Naive thymus-derived CD4-positive, alpha-beta T cell (primary cell): Measurements from ENCODE around the gene AP2M1. TPM values are rescaled to one million over a fixed set of nuclear protein-coding genes. Genes with fewer than 3 reads are reported as not detected.
A peak's percentile ranks its signal among the peaks of the same experiment; 100 is the strongest.
"Not testable (repeated sequence)": the region's sequence is repeated elsewhere in the genome, so short reads cannot be mapped to it uniquely, and the experiment has no call there.

Experiments used
- ATAC-seq: fragments of 150-1000 bp; cut with Tn5 transposase; 2 replicates; pipeline ENCODE4 v1.10.0; 2021; ENCODE audit warnings: mild to moderate bottlenecking, moderate library complexity
- CTCF ChIA-PET: fragments of 350-600 bp; sonication (Branson Sonifier 250); formaldehyde crosslinking; loops from one replicate; lab custom pipeline; 2021; ENCODE audit warnings: antibody characterized with exemption; lab: Charles Lee
- POLR2A ChIA-PET: fragments of 350-600 bp; sonication (Branson Sonifier 250); formaldehyde crosslinking; loops from one replicate; lab custom pipeline; 2021; ENCODE audit warnings: antibody characterized with exemption, inconsistent platforms; lab: Charles Lee
- DNase-seq, 9 donors: peaks; one replicate each; pipeline versions ENCODE4 v3.0.0 to v3.0.0-alpha.2; 2020 to 2022; ENCODE audit warnings: mixed read lengths in 1 of 9
- H3K27ac ChIP-seq: one replicate; pipeline ENCODE4 v1.7.0; 2013; ENCODE audit warnings: mild to moderate bottlenecking, low read depth, low read length, moderate library complexity
- H3K27me3 ChIP-seq, 2 donors: one replicate each; pipeline ENCODE4 v1.7.0; 2013; ENCODE audit warnings: low read length in 2 of 2, mild to moderate bottlenecking in 2 of 2, moderate library complexity in 2 of 2; ENCODE audit not compliant: control insufficient read depth in 2 of 2, insufficient read depth in 2 of 2
- H3K36me3 ChIP-seq, 3 experiments: 1 replicate in 2 of 3; 2 replicates in 1 of 3; pipeline ENCODE4 v1.7.0; 2013; ENCODE audit warnings: low read length in 3 of 3, mild to moderate bottlenecking in 3 of 3, moderate library complexity in 1 of 3; ENCODE audit not compliant: insufficient read depth in 3 of 3, control insufficient read depth in 2 of 3
- H3K4me1 ChIP-seq, 2 donors: one replicate each; pipeline ENCODE4 v1.7.0; 2013; ENCODE audit warnings: low read length in 2 of 2, mild to moderate bottlenecking in 2 of 2, moderate library complexity in 1 of 2; ENCODE audit not compliant: control insufficient read depth in 2 of 2, insufficient read depth in 2 of 2
- H3K4me3 ChIP-seq: 2 replicates; pipeline ENCODE4 v1.7.0; 2013; ENCODE audit warnings: mild to moderate bottlenecking, low read length
- H3K9me3 ChIP-seq, 3 experiments: 1 replicate in 2 of 3; 2 replicates in 1 of 3; pipeline ENCODE4 v1.7.0; 2013; ENCODE audit warnings: low read length in 3 of 3; ENCODE audit not compliant: control insufficient read depth in 2 of 3
- H3K27ac Mint-ChIP-seq, 9 donors: one replicate each; pipeline ENCODE4 v1.8.0; 2020 to 2022; ENCODE audit warnings: mixed read lengths in 9 of 9, mild to moderate bottlenecking in 8 of 9, moderate library complexity in 5 of 9, inconsistent platforms in 2 of 9
- H3K27me3 Mint-ChIP-seq, 5 donors: one replicate each; pipeline ENCODE4 v1.8.0; 2021 to 2022; ENCODE audit warnings: mixed read lengths in 5 of 5, mild to moderate bottlenecking in 1 of 5
- H3K36me3 Mint-ChIP-seq, 5 donors: one replicate each; pipeline ENCODE4 v1.8.0; 2020 to 2022; ENCODE audit warnings: mixed read lengths in 5 of 5, mild to moderate bottlenecking in 3 of 5, inconsistent platforms in 1 of 5
- H3K4me1 Mint-ChIP-seq, 7 donors: one replicate each; pipeline ENCODE4 v1.8.0; 2020 to 2022; ENCODE audit warnings: mixed read lengths in 7 of 7, mild to moderate bottlenecking in 3 of 7, inconsistent platforms in 1 of 7
- H3K4me3 Mint-ChIP-seq, 10 donors: one replicate each; pipeline ENCODE4 v1.8.0; 2020 to 2022; ENCODE audit warnings: mild to moderate bottlenecking in 10 of 10, mixed read lengths in 10 of 10, moderate library complexity in 6 of 10, inconsistent platforms in 2 of 10
- H3K9me3 Mint-ChIP-seq, 11 donors: one replicate each; pipeline ENCODE4 v1.8.0; 2020 to 2022; ENCODE audit warnings: mixed read lengths in 11 of 11, mild to moderate bottlenecking in 4 of 11, inconsistent platforms in 1 of 11, moderate library complexity in 1 of 11
- intact Hi-C, 2 donors: fragments of 100-400 bp; cut with micrococcal nuclease; formaldehyde crosslinking; loops; one replicate each; pipeline ENCODE4 v1.15.1; 2023
- polyA plus RNA-seq, 2 donors: library from polyadenylated mRNA; unstranded; fragments of 300-500 nt; fragmentation: Illumina TruSeq; gene quantifications; one replicate each; pipeline ENCODE4 v1.2.3, GENCODE V29; 2021
- total RNA-seq, 6 experiments: library from RNA in 5 of 6; stranded (reverse) in 5 of 6; gene quantifications; 1 replicate in 5 of 6; 2 replicates in 1 of 6; pipeline ENCODE4 v1.2.3 and lab custom pipeline; 2021 to 2026

The AP2M1 gene
- total and polyA plus RNA-seq, 7 experiments from 2014 or later = 111 to 261 (median 188) TPM

GRCh38 chr3:184160456-184160855 is 14.2 kb upstream of the AP2M1 start:
- Histone ChIP-seq H3K9me3 (no peaks in the 10 kb centered on the region), H3K27ac (no peak overlapping the region), H3K27me3 (no peaks in the 10 kb centered on the region), H3K4me1 (peaks cover 10 to 13% of the 10 kb centered on the region in 2 donors), H3K4me3 (no peak overlapping the region), H3K36me3 (peaks cover 0 to 25% (median 0%) of the 10 kb centered on the region in 3 experiments)
- POLR2A ChIA-PET = interaction anchor here (0.7 kb wide), 1 partner anchor 591 kb away, joined by 3 read pairs; no protein-coding TSS in a partner anchor
- Mint-ChIP-seq H3K4me3 (no peak overlapping the region), H3K9me3 (no peaks in the 10 kb centered on the region), H3K27ac (no peak overlapping the region), H3K27me3 (no peaks in the 10 kb centered on the region), H3K36me3 (peaks cover 0 to 19% (median 3%) of the 10 kb centered on the region in 5 donors), H3K4me1 (peaks cover 31 to 44% (median 36%) of the 10 kb centered on the region in 7 donors)
- intact Hi-C loops = no loop called here
- DNase-seq (no peak), ATAC-seq (peak; percentile 15)
- CTCF ChIA-PET = interaction anchor here (0.7 kb wide), 1 partner anchor 250 kb away, joined by 4 read pairs; no protein-coding TSS in a partner anchor

- H3K27me3 Mint-ChIP-seq, DNase-seq, CTCF ChIA-PET, H3K27ac ChIP-seq, H3K9me3 ChIP-seq, POLR2A ChIA-PET, H3K4me3 Mint-ChIP-seq, intact Hi-C loops, H3K4me1 ChIP-seq, H3K4me3 ChIP-seq, H3K9me3 Mint-ChIP-seq, H3K27me3 ChIP-seq, ATAC-seq: not testable (repeated sequence)
- peaks cover 0 to 47% (median 0%) of the 10 kb centered on the region in 3 experiments for H3K36me3 ChIP-seq
- Mint-ChIP-seq H3K27ac (peak overlapping the region in 1 of 9 donors; percentile 52), H3K36me3 (peaks cover 0 to 31% (median 5%) of the 10 kb centered on the region in 5 donors), H3K4me1 (peaks cover 16 to 25% (median 21%) of the 10 kb centered on the region in 7 donors)
Measured at GRCh38 chr3:184162571-184163070, 12.0 kb upstream of the AP2M1 start.

DNA sequence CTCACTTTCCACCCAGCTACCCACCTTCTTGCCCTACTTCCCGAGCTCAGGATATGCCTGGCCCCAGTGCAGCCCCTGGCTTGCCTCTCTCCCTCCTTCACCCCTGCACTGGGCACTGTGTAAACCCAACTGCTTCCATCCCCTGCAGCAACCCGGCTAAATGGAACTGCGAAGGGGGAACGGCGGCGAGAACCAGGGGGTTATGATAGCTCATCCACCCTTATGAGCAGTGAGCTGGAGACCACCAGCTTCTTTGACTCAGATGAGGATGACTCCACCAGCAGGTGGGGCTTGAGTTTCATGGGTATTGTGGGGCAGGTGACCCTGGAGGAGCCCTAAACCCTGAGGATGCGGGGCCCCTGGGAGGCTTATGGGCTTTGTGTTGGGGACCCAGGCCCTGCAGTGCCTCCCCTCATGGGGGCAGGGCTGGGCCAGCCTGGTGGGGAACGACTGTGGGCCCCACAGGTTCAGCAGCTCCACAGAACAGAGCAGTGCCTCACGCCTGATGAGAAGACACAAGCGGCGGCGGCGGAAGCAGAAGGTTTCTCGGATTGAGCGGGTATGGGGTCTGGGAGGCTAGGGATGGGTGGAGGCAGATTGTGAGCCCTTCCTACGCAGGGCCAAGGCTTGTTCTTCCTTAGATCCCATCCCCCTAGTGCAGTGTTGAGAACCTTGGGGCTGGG is 9.9 kb upstream of the AP2M1 start:
- Mint-ChIP-seq H3K27ac (peak overlapping the region in 1 of 9 donors; percentile 67), H3K4me1 (peaks cover 8 to 19% (median 11%) of the 10 kb centered on the region in 7 donors), H3K4me3 (no peak overlapping the region), H3K9me3 (no peaks in the 10 kb centered on the region), H3K36me3 (peaks cover 0 to 31% (median 5%) of the 10 kb centered on the region in 5 donors), H3K27me3 (no peaks in the 10 kb centered on the region)
- ChIA-PET POLR2A (no interaction called here), CTCF (no interaction called here)
- DNase-seq (no peak), ATAC-seq (no peak)
- Histone ChIP-seq H3K27me3 (no peaks in the 10 kb centered on the region), H3K36me3 (peaks cover 0 to 65% (median 0%) of the 10 kb centered on the region in 3 experiments), H3K4me1 (no peaks in the 10 kb centered on the region), H3K9me3 (no peaks in the 10 kb centered on the region), H3K4me3 (no peak overlapping the region), H3K27ac (no peak overlapping the region)
- intact Hi-C loops = no loop called here

DNA sequence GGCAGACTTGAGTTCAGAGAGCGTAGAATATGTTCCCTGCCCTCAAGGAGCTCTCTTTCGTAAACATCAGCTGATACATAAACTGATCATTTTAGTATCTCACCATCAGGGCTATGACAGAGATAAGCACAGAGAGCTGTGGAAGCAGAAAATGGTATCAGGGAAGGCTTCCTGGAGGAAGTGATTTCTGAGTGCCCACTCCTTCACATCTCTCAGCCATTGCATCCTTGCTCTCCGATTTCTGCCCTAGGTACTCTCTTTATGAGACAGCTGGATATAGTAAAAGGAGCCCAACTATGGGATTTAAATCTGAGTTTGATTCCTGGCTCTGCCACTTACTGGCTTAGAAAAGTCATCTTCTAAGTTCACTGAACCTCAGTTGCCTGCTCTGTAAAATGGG is 9.1 kb upstream of the AP2M1 start:
- no peak for ATAC-seq

GRCh38 chr3:184166671-184167070 is 8.0 kb upstream of the AP2M1 start:
- Histone ChIP-seq H3K36me3 (peaks cover 0 to 77% (median 0%) of the 10 kb centered on the region in 3 experiments), H3K27me3 (no peaks in the 10 kb centered on the region), H3K4me1 (no peaks in the 10 kb centered on the region), H3K9me3 (no peaks in the 10 kb centered on the region), H3K4me3 (no peak overlapping the region), H3K27ac (no peak overlapping the region)
- intact Hi-C loops = no loop called here
- DNase-seq (no peak), ATAC-seq (no peak)
- Mint-ChIP-seq H3K27ac (no peak overlapping the region), H3K4me3 (no peak overlapping the region), H3K36me3 (peaks cover 0 to 36% (median 5%) of the 10 kb centered on the region in 5 donors), H3K4me1 (peaks cover under 1 to 5% (median 2%) of the 10 kb centered on the region in 7 donors), H3K9me3 (no peaks in the 10 kb centered on the region), H3K27me3 (no peaks in the 10 kb centered on the region)
- ChIA-PET POLR2A (no interaction called here), CTCF (interaction anchor here (0.5 kb wide), 1 partner anchor 262 kb away, joined by 3 read pairs; no protein-coding TSS in a partner anchor)

More for the DNA sequence above, 9.1 kb upstream of the AP2M1 start:
- intact Hi-C loops = no loop called here
- H3K27ac Mint-ChIP-seq = no peak overlapping the region
- no peaks in the 10 kb centered on the region for H3K9me3 Mint-ChIP-seq
- Histone ChIP-seq H3K4me3 (no peak overlapping the region), H3K36me3 (peaks cover 0 to 71% (median 0%) of the 10 kb centered on the region in 3 experiments), H3K9me3 (no peaks in the 10 kb centered on the region), H3K27me3 (no peaks in the 10 kb centered on the region), H3K4me1 (no peaks in the 10 kb centered on the region), H3K27ac (no peak overlapping the region)
- ChIA-PET CTCF (no interaction called here), POLR2A (no interaction called here)
- peaks cover 4 to 12% (median 6%) of the 10 kb centered on the region in 7 donors for H3K4me1 Mint-ChIP-seq
- no peaks in the 10 kb centered on the region for H3K27me3 Mint-ChIP-seq
- DNase-seq = no peak
- H3K4me3 Mint-ChIP-seq = no peak overlapping the region
- H3K36me3 Mint-ChIP-seq = peaks cover 0 to 31% (median 5%) of the 10 kb centered on the region in 5 donors

DNA sequence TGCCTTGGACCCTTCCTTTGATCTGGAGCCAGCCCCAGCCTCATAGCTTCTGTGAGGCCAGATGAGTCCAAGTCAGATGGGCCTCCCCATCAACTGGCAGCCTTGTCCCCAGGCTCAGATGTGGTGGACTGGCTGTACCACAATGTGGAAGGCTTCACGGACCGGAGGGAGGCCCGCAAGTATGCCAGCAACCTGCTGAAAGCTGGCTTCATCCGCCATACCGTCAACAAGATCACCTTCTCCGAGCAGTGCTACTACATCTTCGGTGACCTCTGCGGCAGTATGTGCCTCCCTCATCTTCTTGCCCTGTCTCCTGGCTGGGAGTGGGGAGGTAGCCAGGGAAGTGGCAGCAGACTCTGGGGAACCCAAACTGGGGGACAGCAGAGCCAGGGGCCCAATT is 6.9 kb upstream of the AP2M1 start:
- no peaks in the 10 kb centered on the region for H3K9me3 Mint-ChIP-seq
- ChIA-PET CTCF (no interaction called here), POLR2A (interaction anchor here (1.9 kb wide), 1 partner anchor 12 kb away, joined by 4 read pairs; the partner anchor contains the start of gene DVL3)
- intact Hi-C loops = no loop called here
- no peak overlapping the region for H3K4me3 ChIP-seq
- no peak overlapping the region for H3K27ac Mint-ChIP-seq
- peaks cover 0 to 32% (median 7%) of the 10 kb centered on the region in 5 donors for H3K36me3 Mint-ChIP-seq
- peaks cover 0 to 4% (median under 1%) of the 10 kb centered on the region in 7 donors for H3K4me1 Mint-ChIP-seq
- ATAC-seq = no peak
- H3K36me3 ChIP-seq = peaks cover 0 to 77% (median 0%) of the 10 kb centered on the region in 3 experiments
- H3K4me1 ChIP-seq = no peaks in the 10 kb centered on the region
- H3K27me3 Mint-ChIP-seq = no peaks in the 10 kb centered on the region
- H3K9me3 ChIP-seq = no peaks in the 10 kb centered on the region
- no peak for DNase-seq
- no peak overlapping the region for H3K27ac ChIP-seq
- no peak overlapping the region for H3K4me3 Mint-ChIP-seq
- no peaks in the 10 kb centered on the region for H3K27me3 ChIP-seq
